ENCODE results near the gene ACSL6.
"Not testable (repeated sequence)": the region's sequence is repeated elsewhere in the genome, so short reads cannot be mapped to it uniquely, and the experiment has no call there.

DNA sequence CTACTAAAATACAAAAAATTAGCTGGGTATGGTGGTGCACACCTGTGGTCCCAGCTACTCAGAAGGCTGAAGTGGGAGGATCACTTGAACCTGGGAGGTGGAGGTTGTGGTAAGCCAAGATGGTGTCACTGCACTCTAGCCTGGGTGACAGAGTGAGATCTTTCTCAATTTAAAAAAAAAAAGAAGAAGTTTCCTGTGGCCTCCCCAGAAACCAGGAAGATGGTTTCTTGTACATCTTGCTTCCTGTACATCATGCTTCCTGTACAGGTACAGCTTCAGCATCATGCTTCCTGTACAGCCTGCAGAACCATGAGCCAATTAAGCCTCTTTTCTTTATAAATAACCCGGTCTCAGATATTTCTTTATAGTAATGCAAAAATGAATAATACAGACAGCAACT is 109.2 kb downstream of the ACSL6 start:
- TF ChIP-seq, protein P1, sequence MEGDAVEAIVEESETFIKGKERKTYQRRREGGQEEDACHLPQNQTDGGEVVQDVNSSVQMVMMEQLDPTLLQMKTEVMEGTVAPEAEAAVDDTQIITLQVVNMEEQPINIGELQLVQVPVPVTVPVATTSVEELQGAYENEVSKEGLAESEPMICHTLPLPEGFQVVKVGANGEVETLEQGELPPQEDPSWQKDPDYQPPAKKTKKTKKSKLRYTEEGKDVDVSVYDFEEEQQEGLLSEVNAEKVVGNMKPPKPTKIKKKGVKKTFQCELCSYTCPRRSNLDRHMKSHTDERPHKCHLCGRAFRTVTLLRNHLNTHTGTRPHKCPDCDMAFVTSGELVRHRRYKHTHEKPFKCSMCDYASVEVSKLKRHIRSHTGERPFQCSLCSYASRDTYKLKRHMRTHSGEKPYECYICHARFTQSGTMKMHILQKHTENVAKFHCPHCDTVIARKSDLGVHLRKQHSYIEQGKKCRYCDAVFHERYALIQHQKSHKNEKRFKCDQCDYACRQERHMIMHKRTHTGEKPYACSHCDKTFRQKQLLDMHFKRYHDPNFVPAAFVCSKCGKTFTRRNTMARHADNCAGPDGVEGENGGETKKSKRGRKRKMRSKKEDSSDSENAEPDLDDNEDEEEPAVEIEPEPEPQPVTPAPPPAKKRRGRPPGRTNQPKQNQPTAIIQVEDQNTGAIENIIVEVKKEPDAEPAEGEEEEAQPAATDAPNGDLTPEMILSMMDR (IDR thresholded peaks at IDR 0.05; ENCODE audit: poor library complexity) = not testable (repeated sequence)
- TF ChIP-seq EZH2 (IDR thresholded peaks at IDR 0.05; ENCODE audit: borderline replicate concordance); EZH2phosphoT487 (IDR thresholded peaks at IDR 0.05; ENCODE audit: low read depth, severe bottlenecking, unreplicated experiment): not testable (repeated sequence)

Data from hepatocyte (in vitro differentiated cells).